Stimulated activated CD8-positive, alpha-beta memory T cell treated with anti-CD3 and anti-CD28 coated beads, Interleukin-4, amount 100 ng/mL, for 48 hours (primary cell): Measurements from ENCODE around the gene C8G.

Experiments
- DNase-seq: peaks from one replicate; pipeline ENCODE4 v3.0.0-alpha.2; 2020

C8G gene

GRCh38 chr9:136921307-136921706 is 23.7 kb upstream of the C8G start:
- DNase-seq, result no peak

GRCh38 chr9:136921718-136922117 is 23.3 kb upstream of the C8G start:
- no peak for DNase-seq

GRCh38 chr9:136922540-136922939 is 22.5 kb upstream of the C8G start:
- no peak for DNase-seq

- DNase-seq, result no peak
Measured at GRCh38 chr9:136923881-136924280, 21.2 kb upstream of the C8G start.

- DNase-seq, result no peak
Measured at GRCh38 chr9:136925414-136926153, 19.5 kb upstream of the C8G start.

DNA sequence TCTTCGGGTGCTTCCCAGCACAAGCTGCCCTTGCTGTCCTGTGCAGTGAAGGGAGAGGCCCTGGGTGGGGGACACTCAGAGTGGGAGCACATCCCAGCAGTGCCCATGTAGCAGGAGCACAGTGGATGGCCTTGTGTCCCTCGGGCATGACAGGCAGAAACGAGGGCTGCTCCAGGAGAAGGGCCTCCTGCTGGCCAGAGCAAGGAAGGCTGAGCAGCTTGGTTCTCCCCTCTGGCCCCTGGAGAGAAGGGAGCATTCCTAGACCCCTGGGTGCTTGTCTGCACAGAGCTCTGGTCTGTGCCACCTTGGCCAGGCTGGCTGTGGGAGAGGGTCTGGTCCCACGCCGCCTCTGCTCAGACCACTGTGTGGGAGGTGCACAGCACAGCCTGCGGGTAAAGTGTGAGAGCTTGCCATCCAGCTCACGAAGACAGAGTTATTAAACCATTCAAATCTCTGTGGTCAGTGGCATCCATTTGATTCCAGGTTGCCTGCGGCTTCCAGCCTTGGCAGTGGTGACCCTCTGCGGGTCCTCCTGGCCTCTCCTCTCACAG is 18.8 kb upstream of the C8G start:
- DNase-seq, result no peak

DNA sequence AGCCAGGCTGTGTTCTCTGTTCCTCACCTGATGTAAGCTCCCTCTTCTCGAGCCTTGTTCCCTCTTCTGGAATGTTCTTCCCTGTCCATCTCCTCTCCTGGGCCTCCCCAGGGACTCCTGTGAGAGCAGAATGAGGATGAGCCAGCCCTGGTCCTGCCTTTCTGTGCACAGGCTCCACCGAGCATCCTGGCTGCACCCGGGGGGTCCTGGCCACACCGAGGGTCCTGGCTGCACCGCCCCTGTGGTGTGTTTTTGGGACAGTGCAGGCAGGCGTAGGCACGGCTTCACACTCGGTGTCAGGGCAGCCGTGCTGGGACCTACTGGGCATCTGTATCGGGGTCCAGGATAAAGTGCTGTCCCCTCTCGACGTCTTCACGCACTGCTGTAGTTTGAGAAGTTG is 18.3 kb upstream of the C8G start:
- DNase-seq, result no peak

DNA sequence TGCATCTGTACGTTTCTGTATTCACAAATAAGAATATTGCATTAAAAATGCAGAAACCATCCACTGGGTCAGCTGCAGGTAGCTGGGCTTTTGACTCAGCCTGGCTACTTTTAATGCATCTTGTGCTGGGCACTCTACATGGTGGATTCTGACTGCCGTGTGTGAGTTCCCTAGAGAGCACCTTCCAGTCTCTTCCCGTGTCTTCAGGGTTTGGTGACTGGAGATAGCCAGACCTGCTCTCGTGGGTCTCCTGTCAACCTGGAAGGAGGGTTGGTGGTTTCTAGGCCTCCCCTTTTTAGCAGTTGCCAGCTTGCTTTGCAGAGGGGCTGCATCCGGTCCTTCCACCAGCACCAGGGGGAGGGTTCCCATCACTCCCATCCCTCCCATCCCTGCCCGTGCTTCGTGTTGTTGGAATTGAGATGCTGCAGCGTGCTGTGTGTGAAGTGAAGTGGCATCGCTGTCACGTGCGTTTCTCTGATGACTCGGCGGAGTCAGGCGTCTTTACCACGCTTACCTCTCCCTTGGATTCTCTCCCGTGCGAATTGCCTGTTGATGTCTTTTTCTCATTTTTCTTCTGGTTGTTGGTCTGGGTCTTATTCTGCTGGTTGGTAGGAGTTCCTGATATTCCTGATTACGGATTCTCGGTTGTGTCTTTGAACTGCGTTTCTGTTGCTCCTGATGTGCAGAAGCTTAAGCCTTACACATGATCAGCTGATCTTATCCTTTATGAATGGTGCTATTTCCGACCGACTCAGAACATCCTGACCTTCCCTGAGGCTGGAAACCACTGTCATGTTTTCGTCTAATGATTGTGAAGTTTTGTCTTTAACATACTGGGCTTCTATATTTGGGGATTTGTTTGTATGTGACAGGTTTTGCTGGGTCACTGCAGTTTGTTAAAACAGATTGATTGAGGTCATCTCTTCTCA is 17.4 kb upstream of the C8G start:
- no peak for DNase-seq

GRCh38 chr9:136928591-136928990 is 16.5 kb upstream of the C8G start:
- DNase-seq, result no peak

DNA sequence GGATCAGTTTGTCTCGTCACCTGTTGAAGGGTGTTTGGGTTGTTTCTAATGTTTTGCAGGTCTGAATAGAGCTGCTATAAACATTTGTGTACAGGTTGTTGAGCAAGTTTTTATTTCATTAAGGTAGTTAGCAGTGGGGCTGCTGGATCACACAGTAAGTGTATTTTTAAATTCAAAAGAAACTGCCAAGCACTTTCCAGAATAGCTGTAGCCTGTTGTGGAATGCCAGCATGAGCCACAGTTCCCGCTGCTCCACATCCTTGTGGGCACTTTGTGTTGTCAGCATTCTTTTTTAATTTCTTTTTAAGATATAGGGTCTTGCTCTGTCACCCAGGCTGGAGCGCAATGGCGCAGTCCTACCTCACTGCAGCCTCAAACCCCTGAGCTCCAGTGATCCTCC is 15.0 kb upstream of the C8G start:
- DNase-seq, result no peak

- no peak for DNase-seq
Measured at GRCh38 chr9:136931611-136932130, 13.4 kb upstream of the C8G start.

- no peak for DNase-seq
Measured at GRCh38 chr9:136934277-136934676, 10.8 kb upstream of the C8G start.

DNA sequence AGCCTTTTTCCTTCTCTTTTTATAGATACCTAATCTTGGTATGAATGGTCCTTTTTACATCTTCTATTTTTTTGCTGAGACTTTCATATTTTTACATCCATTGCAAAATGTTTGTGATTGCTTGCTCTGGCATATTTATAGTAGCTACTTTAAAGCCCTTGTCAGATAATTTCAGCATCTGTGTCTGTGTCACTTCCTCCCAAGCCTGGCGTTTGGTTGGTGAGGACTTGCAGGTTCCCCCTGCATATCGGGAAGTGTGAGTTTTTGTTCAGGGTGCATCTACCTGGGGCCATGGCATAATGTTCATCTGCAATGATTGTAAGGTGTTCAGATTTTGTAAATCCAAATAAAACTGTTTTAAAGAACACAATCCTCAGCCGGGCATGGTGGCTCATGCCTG is 9.4 kb upstream of the C8G start:
- DNase-seq, result no peak

DNA sequence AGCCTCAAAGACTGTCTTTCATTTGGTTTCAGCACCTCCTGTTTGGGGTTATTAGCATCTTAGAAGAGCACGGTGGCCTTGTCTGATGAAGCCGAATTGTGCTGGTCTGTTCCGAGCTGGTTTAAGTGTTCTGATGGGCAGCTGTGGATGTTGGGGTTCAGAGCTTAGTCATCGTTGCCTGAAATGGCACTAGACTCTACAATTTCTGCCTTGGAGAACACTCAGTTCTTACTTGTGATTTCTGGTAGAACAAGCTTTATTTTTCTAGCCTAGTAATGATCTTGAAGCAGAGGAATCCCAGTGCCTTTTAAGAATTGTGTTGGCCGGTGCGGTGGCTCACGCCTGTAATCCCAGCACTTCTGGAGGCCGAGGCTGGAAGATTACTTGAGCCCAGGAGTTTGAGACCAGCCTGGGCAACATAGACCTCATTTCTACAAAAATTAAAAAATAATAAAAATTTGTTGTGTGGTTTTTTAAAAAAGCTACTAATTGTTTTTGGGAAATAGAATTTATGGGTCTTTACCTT is 8.3 kb upstream of the C8G start:
- no peak for DNase-seq

DNA sequence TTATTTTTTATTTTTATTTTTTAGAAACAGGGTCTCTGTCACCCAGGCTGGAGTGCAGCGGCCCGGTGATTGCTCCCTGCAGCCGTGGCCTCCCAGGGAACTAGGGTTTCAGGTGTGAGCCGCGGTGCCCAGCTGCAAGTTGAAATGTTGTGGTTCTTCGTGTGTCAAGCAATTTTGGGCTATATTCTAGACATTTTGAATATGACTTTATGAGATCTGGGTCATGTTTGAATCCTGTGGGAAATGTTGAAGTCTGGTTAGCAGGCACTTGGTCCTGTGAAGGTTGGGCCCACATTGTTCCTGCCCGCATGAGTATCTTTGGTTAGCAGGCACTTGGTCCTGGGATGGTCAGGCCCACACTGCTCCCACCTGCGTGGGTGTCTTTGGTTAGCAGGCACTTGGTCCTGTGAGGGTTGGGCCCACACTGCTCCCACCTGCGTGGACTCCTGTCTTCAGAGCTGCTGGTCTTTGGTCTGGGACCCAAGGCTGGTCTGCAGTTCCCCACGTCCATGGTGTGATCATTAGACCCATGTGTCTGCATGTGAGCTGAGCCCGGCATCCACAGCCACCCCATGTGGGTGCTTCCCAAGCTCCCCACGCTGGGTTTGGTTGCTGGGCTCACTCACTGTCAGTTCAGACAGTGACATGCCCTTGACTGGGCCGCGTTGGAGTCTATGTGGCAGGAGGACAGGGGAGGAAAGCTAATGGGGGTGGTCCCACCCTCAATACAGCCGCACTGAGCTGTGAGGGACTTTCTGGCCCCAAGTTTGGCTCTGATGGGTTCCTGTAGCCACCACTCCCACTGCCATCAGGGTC is 7.6 kb upstream of the C8G start:
- DNase-seq, result no peak

DNA sequence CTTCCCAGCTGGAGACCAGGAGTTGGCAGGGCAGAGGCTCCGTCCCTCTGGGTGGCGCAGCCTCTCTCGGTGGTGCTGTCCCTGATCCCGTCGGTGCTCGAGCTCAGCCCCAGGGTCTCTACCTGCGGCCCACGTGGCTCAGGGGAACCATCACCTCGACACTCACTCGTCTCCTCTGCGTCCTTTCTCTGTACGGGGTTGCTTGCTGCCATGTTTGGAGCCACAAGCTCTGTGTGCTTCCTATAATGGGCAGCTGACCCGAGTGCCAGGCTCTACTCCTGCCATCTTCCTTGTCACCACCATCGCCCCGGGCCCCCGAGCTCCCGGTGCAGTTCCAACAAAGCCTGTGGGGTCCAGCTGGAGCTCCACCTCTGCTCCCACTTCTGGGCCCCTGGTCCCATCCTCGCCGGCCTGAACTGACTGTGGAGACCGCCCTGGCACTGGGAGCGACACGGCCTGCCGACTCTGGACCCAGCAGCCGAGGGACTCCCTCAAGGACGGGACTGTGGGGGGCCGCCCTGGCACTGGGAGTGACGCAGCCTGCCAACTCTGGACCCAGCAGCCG is 5.5 kb upstream of the C8G start:
- DNase-seq, result no peak

- no peak for DNase-seq
Measured at GRCh38 chr9:136939996-136940525, 5.0 kb upstream of the C8G start.

- no peak for DNase-seq
Measured at GRCh38 chr9:136940526-136941230, 4.4 kb upstream of the C8G start.

DNA sequence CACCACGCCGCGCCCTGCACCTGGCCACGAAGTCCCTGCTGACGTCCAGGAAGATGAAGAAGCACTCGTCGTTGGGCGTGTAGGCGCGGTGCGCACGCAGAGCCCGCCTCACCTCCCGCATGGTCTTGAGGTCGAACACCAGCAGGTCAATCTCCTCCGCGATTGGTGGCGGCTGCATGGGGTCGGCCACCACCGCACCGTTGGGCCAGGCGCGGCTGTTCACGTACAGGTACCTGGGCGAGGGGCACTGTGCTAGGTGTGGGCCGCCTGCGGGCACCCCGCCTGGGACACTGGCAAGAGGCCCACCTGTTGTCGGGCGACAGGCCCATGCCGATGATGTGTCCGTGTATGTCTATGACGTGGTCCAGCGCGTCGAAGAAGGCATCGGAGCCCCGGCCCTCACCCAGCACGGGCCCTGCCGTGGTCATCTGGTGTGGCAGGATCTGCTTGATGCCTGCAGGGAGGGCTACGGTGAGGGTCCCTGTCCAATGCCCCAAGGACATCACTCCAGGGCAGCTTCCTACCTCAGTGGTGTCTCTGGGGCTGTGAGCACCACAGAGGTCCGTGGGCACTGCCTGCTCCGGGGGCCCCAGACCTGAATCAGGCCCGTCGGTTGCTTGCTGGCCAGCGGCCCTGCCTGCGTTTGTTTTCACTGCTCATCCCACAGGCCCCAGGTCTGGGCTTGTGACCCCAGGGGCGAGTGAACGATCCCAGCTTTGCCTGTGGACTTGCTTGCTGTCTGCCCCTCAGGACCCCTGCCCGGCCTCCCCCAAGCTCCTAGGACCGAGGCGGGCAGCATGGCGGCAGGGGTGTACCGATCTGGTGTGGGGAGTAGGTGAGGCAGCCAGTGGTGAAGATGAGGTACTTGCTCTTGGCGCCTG is 3.6 kb upstream of the C8G start:
- DNase-seq, result no peak
